ENCODE measurements around the gene SMPD2.

DNA sequence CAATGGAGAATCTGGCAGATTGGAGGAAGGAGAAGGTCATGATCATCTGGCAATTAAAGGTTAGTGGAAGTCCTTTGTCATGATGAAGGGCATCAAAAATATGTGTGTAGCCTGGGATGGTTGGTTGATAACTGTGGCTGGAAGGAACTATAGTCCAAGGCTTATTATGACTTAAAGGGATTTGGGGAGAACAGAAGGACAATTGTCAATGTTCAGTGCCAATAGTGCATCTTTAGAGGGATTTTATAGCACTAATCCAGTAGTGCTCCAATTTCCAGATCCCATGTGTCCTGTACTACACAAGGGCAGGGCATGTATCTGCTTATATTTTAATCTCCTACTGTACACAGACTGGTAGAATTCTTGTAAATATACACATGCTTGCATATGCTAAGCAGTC is 47.5 kb downstream of the SMPD2 start:
- TF ChIP-seq CTCF (IDR thresholded peaks at IDR 0.05), result no peak
- TF ChIP-seq REST (IDR thresholded peaks at IDR 0.05; ENCODE audit: insufficient read depth in 1 of 2, low read depth in 2 of 2, low read length in 1 of 2), result no peak
